K562 (cell line): ENCODE measurements around the gene PEF1. TPM values are rescaled to one million over a fixed set of nuclear protein-coding genes. Genes with fewer than 3 reads are reported as not detected.

ENCODE experiments used
- BHLHE40 ChIP-seq: IDR thresholded peaks from 2 replicates; pipeline ENCODE4 v1.6.1; 2011; ENCODE audit warnings: low read length, improper control_type of control experiment
- NFIC ChIP-seq: fragments of 450-650 bp; IDR thresholded peaks from 2 replicates; pipeline ENCODE4 v1.6.1; 2017; ENCODE audit warnings: mild to moderate bottlenecking, inconsistent platforms
- REST ChIP-seq, 2 experiments: fragments of 450-650 bp; formaldehyde crosslinking in 1 of 2; IDR thresholded peaks; 2 replicates each; pipeline versions ENCODE4 v1.4.0 to v1.6.1; 2014 to 2020; ENCODE audit warnings: mild to moderate bottlenecking in 2 of 2, borderline replicate concordance in 1 of 2, low read depth in 1 of 2
- polyA plus RNA-seq, 8 experiments: library from polyadenylated mRNA; depleted of rRNA in 4 of 8; stranded (reverse) in 5 of 8; unstranded in 3 of 8; fragments of >200 nt; fragmentation: Nextera tagmentation in 2 of 8; fragmentation: Illumina TruSeq in 1 of 8; extraction: Ambion mirVana in 2 of 8; extraction: Trizol in 1 of 8; gene quantifications; 2 replicates each; pipeline versions ENCODE4 v1.2.1 to v1.2.3, GENCODE V29; 2011 to 2014; ENCODE audit warnings: inconsistent platforms in 1 of 8, missing spikeins in 1 of 8
- total RNA-seq, 7 experiments: library from RNA; depleted of rRNA in 6 of 7; stranded (reverse); fragments of >200 nt in 6 of 7; fragmentation: Illumina TruSeq in 2 of 7; extraction: Trizol in 2 of 7; gene quantifications; 2 replicates each; pipeline versions ENCODE4 v1.2.1 to v1.2.3, GENCODE V29; 2011 to 2021; ENCODE audit warnings: low replicate concordance in 1 of 7

The PEF1 gene
- total and polyA plus RNA-seq, 9 of the 15 experiments (the other 6 are each of a cell fraction or from before 2014, with no cell fraction given): 26.3 to 95.5 (median 61.9) TPM

GRCh38 chr1:31669786-31670592 is 25.3 kb upstream of the PEF1 start (continued):
- no peak for TF ChIP-seq REST (IDR thresholded peaks at IDR 0.05; ENCODE audit: borderline replicate concordance)
- TF ChIP-seq REST (CRISPR knock-in tag; IDR thresholded peaks at IDR 0.05; ENCODE audit: low read depth): no peak
- peak; percentile 71 for TF ChIP-seq NFIC
- peak; percentile 22; the same call in 1 of the 2 replicates for TF ChIP-seq BHLHE40
